Stimulated activated CD4-positive, alpha-beta T cell treated with anti-CD3 and anti-CD28 coated beads, Interleukin-12 subunit alpha, Interleukin-12 subunit beta, amount 100 ng/mL, for 4 hours (primary cell): ENCODE measurements around the gene MSMP.

Source experiments
- DNase-seq: peaks from one replicate; pipeline ENCODE4 v3.0.0-alpha.2; 2020

MSMP gene

DNA sequence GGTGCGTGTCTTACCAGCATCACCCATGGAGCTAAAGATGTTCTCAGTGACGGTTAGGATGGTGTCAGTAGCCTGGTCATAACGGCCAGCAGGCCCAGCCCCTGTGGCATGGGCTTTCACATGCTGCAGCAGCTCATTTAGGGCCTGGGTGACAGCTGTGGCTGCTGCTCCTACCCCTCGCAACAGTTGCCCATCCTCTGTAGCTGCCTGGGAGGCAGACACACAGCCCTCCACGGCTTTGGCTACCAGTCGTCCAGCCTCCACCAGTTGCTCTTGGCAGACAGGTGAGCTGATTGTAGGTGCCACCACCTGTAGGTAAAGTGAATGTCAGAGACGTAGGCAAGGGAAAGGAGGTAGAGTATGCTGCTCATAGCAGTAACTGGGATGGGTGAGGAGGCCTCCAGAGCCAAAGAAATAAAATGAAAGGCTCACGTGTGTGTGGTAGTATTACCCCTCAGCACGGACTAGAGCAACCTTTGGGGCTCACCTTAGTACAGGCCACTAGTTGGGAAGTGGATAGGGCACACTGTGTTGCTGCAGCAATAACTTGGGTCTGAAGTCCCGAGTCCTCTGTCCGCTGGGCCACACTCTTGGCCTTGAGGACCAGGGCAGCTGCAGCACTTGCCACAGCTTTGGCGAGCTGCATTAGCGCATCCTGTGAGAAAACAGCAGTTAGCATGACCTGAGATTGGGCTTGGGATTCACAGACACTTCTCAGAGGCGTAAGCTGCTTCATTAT, 36.8 kb downstream of the MSMP start:
- DNase-seq: no peak

DNA sequence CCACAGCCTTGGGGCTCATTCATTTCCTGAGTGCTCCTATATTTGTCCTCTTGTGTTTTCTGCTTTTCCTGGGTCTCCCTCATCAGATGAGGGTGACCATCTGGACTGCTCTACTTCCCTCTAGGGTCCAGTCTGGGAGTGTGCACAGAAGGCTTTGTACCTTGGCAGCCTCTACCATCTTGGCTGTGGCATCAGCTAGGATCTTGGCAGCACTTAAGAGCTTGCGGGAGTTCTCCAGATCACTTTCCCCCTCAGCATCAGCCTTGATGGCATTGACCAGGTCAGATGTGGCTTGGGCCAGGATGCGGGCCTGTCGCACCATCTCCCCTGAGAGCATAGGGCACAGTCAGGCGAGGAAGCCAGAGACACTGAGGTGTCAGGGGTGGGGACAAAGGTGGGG, 37.8 kb downstream of the MSMP start:
- no peak for DNase-seq

GRCh38 chr9:35714579-35715252, 39.4 kb downstream of the MSMP start:
- no peak for DNase-seq

DNA sequence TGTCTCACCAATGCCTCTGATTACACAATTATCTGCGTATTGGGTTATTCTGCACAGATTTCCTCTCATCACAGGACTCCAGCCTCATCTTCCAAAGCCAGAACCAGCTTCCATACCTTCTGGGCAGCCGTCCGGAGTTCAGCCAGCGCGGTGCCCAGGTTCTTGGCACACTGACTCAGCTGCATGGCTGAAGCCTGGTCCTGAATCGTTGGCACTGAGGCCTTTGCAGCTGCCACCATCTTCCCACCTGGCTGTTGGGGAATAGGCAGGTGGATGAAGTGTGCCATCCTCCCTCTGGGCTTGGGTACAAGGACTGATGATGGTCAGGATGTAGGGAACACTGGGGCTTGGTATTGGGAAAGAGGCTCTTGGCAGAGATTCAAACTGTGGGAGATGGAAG, 40.0 kb downstream of the MSMP start:
- DNase-seq: no peak

DNA sequence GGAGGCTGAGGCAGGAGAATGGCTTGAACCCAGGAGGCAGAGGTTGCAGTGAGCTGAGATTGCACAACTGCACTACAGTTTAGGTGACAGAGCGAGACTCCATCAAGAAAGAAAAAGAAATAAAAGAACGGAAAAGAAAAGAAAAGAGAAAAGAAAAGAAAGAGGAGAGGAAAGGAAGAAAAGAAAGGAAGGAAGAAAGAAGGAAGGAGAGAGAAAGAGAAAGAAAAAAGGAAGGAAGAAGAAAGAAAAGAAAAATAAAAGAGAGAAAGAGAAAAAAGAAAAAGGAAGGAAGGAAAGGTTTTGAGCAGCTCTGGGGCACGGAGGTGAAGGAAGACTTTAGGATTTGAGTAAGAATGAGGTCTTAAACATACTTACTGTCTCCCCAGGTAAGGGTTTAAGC, 40.5 kb downstream of the MSMP start:
- DNase-seq: no peak

DNA sequence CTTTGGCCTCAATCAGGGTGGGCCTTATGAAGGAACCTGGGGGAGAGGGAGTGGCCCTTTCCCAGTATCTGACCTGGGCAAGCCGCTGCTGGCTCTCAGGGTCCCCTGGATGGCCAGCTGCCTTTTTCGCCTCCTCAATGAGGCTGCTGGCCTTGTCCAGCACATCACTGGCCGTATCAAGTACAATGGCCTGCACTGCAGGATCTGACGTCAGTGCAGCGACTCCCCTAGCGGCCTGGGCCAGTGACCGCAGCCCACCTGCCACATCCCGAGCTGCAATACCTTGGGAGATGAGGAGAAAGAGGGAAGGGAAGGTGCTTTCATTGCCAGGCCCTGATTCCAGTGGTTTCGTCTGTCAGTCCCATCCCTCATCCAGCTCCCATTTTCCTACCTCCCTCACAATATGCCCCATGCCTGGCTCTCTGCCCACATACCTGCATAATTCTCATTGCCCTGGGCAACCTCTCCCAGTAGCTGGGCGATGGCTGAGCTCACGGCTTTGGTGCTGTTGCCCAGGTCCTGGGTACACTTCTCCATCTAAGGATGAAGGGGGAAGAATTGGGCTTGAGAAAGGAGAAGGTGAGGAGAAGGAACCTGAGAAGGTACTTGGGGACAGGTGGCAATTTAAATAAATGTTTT, 41.2 kb downstream of the MSMP start:
- no peak for DNase-seq

GRCh38 chr9:35711501-35712428, 42.3 kb downstream of the MSMP start:
- no peak for DNase-seq

GRCh38 chr9:35710818-35711500, 43.1 kb downstream of the MSMP start:
- DNase-seq: no peak

- no peak for DNase-seq
These were observed 45.9 kb downstream of the MSMP start for GRCh38 chr9:35708146-35708545.

GRCh38 chr9:35706951-35707350, 47.1 kb downstream of the MSMP start:
- no peak for DNase-seq

DNA sequence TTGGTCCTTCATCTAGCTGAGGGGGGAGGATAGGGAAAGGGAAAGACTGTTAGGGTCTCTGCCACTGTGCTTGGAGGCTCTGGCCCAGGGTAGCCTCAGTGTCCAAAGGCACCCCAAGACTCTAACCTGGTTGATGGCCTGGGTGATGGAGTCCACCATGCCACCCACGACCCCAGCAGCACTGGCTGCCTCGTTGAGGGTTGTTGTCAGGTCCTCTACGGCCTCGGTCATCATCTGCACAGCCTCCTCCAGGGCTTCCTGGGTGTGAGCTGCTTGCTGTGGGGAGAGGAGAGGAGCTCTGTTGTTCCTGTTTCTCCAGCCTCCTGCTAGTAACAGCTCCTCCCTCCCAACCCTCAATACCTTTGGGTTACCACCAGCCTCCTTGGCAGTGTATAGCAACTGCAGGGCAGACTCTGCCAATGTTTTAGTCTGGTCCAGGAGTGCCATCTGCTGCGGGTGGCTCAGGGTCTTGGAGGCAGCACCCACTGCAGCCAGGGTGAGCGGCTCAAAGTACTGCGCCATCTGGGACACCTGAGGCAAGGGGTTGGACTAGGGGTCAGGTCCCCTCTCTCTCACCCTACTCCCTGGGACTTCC, 48.1 kb downstream of the MSMP start:
- no peak for DNase-seq

DNA sequence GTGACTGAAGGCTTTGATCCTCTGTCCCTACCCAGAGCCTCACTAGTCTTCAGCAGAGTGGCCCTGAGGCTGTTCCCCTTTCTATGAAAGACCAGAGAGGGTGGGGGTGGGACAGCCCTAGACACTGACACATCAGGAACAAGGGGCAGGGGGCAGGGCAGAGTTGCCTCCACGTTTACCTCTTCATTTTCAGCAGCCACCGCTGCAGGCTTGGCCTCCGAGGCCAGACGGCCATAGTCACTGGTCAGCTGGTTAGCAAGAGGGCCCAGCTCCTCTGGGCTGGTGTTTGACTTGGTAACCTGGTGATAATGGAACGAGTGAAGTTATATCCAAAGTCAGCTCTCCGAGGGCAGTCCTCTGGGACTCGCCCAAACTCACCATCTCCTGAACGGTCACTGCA, 48.7 kb downstream of the MSMP start:
- no peak for DNase-seq

DNA sequence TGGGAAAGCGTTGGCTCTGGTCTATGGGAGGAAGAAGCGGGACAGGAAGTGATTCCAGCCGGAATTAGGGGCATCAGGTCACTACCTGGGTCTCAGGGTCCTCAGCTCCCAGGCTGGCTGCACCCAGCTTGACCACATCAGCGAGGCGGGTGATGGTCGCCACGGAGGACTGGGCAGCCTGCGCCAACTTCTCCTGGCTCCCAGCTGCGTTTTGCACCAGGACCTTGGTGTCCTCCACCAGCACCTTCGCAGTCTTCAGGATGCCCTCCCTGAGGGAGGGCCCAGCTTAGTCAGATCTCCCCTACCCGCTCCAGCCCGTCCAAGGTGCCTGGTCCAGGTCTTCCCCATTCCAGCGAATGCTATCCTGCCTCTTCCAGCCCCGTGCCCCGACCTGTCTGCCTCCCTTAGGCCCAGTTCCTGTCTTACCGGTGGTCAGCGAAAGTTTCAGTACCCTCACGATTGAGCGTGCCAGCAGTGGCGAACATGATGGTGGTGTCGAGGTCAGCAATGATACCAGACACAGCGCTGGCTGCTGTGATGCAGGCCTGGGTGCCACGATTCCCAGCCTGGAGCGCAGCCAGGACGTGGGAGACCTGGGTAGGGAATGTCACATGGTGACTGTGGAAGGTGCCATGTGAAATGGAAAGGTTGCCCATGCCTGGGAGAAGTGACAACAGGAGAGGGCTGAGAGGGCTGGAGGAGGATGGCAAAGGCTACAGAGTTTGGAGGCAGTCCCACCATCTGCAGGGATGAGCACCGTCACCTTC, 50.0 kb downstream of the MSMP start:
- DNase-seq: no peak
